ENCODE measurements around the gene CHCHD1.
A peak's percentile ranks its signal among the peaks of the same experiment; 100 is the strongest.
"Not testable (repeated sequence)": the region's sequence is repeated elsewhere in the genome, so short reads cannot be mapped to it uniquely, and the experiment has no call there.

Gene CHCHD1

GRCh38 chr10:73769396-73769795 is 12.5 kb upstream of the CHCHD1 start:
- no peak for DNase-seq (ENCODE audit: low spot score)

- DNase-seq (ENCODE audit: low spot score) = peak; percentile 80
Measured at GRCh38 chr10:73771722-73772280, 10.0 kb upstream of the CHCHD1 start.

- DNase-seq (ENCODE audit: low spot score) = peak; percentile 65
Measured at GRCh38 chr10:73772281-73773151, 9.3 kb upstream of the CHCHD1 start.

- DNase-seq (ENCODE audit: low spot score) = no peak
Measured at GRCh38 chr10:73773152-73773879, 8.5 kb upstream of the CHCHD1 start.

GRCh38 chr10:73774637-73775036 is 7.2 kb upstream of the CHCHD1 start:
- peak; percentile 49 for DNase-seq (ENCODE audit: low spot score)

- no peak for DNase-seq (ENCODE audit: low spot score)
Measured at GRCh38 chr10:73779018-73779417, 2.8 kb upstream of the CHCHD1 start.

- no peak for DNase-seq (ENCODE audit: low spot score)
Measured at GRCh38 chr10:73779539-73780197, 2.2 kb upstream of the CHCHD1 start.

- DNase-seq (ENCODE audit: low spot score) = no peak
Measured at GRCh38 chr10:73780301-73780700, 1.5 kb upstream of the CHCHD1 start.

GRCh38 chr10:73780966-73781365 is 882 bp upstream of the CHCHD1 start:
- no peak for DNase-seq (ENCODE audit: low spot score)

GRCh38 chr10:73781548-73781878 is 335 bp upstream of the CHCHD1 start:
- DNase-seq (ENCODE audit: low spot score) = no peak

GRCh38 chr10:73782749-73783085 is 869 bp downstream of the CHCHD1 start:
- DNase-seq (ENCODE audit: low spot score) = no peak

GRCh38 chr10:73785211-73785720 is 3.4 kb downstream of the CHCHD1 start, which contains the start of gene ZSWIM8:
Gene ZSWIM8 (plus strand): TSS chr10:73785606. CDS start chr10:73785879, 273 bp downstream.
- DNase-seq (ENCODE audit: low spot score) = peak; percentile 99

- DNase-seq (ENCODE audit: low spot score) = no peak
Measured at GRCh38 chr10:73785721-73786511, 4.1 kb downstream of the CHCHD1 start.

GRCh38 chr10:73786512-73786885 is 4.7 kb downstream of the CHCHD1 start:
- no peak for DNase-seq (ENCODE audit: low spot score)

GRCh38 chr10:73787031-73787800 is 5.4 kb downstream of the CHCHD1 start:
- DNase-seq (ENCODE audit: low spot score) = not testable (repeated sequence)

- DNase-seq (ENCODE audit: low spot score) = no peak
Measured at GRCh38 chr10:73788864-73789658, 7.2 kb downstream of the CHCHD1 start.

- DNase-seq (ENCODE audit: low spot score) = no peak
Measured at GRCh38 chr10:73789659-73790055, 7.8 kb downstream of the CHCHD1 start.

- DNase-seq (ENCODE audit: low spot score) = no peak
Measured at GRCh38 chr10:73790886-73791625, 9.2 kb downstream of the CHCHD1 start.

- DNase-seq (ENCODE audit: low spot score) = no peak
Measured at GRCh38 chr10:73791871-73792400, 10.1 kb downstream of the CHCHD1 start.

Data from cerebellar cortex (tissue), 1 donor.